ENCODE results near the gene PREX1.

Gene PREX1

DNA sequence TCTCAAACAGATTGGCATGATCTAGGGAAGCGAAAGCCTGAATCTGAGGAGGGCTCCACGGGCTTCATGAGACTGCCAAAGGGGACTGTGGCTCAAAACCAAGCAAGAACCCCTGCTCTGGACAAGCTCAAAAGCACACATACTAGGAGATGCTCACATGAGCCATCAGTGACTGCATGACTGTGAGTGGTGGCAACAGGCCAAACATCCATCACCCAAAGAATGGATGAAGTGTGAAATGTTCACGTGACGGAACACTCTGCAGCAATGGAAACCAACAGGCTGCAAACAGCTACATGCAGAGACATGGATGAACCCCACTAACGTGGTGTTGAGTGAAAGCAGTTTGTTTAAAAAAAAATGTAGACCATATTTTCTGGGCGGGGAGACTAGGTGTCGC, 136.3 kb downstream of the PREX1 start:
- Histone ChIP-seq H3K4me3 (ENCODE audit: low read length) (no peak overlapping the region), H3K27ac (ENCODE audit: low read length) (no peak overlapping the region), H3K27me3 (ENCODE audit: insufficient read depth, low read length) (no peaks in the 10 kb centered on the region), H3K36me3 (ENCODE audit: insufficient read depth, low read depth, low read length) (no peaks in the 10 kb centered on the region), H3K9me3 (ENCODE audit: insufficient read depth, low read depth, low read length) (no peaks in the 10 kb centered on the region), H3K9ac (ENCODE audit: low read depth, low read length) (no peak overlapping the region), H3K4me1 (ENCODE audit: insufficient read depth, low read length) (no peaks in the 10 kb centered on the region)

GRCh38 chr20:48690888-48691287, 136.9 kb downstream of the PREX1 start:
- H3K27me3 ChIP-seq (ENCODE audit: insufficient read depth, low read length): no peaks in the 10 kb centered on the region
- H3K4me1 ChIP-seq (ENCODE audit: insufficient read depth, low read length): no peaks in the 10 kb centered on the region
- H3K27ac ChIP-seq (ENCODE audit: low read length): no peak overlapping the region
- H3K9me3 ChIP-seq (ENCODE audit: insufficient read depth, low read depth, low read length): no peaks in the 10 kb centered on the region
- H3K9ac ChIP-seq (ENCODE audit: low read depth, low read length): no peak overlapping the region
- no peaks in the 10 kb centered on the region for H3K36me3 ChIP-seq (ENCODE audit: insufficient read depth, low read depth, low read length)
- H3K4me3 ChIP-seq (ENCODE audit: low read length): no peak overlapping the region

DNA sequence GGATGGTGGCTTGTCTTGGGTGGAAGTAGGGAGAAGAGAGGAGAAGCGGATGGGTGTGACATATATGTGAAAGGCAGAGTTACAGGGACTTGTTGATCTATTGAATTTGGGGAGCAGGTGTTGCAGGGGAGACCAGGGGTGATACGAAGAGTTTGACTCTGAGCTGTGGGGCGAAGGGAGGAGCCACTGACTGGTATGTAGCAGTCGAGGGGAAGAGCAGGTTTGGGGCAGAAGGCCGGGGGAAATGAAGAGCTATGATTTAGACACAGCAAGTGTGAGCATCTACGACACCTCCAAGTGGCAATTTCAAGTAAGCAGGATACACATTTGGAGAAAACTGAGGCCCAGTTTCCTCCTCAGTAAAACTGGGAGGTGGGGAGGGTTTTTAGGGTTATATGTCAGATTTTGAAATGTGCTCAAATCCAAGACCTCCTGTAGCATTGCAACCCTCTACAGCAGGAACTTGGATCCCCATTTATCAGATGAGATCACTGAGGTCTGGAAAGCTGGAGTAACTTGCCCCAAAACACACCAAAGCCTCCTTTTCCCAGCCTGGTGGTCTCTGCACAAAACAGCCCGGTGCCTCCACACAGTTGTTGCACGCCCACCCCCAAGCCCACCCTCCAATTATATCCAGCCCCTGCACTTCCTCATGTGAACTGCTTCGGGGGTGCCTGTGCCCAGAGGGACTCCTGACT, 137.8 kb downstream of the PREX1 start:
- no peak overlapping the region for H3K9ac ChIP-seq (ENCODE audit: low read depth, low read length)
- no peaks in the 10 kb centered on the region for H3K36me3 ChIP-seq (ENCODE audit: insufficient read depth, low read depth, low read length)
- no peak overlapping the region for H3K4me3 ChIP-seq (ENCODE audit: low read length)

DNA sequence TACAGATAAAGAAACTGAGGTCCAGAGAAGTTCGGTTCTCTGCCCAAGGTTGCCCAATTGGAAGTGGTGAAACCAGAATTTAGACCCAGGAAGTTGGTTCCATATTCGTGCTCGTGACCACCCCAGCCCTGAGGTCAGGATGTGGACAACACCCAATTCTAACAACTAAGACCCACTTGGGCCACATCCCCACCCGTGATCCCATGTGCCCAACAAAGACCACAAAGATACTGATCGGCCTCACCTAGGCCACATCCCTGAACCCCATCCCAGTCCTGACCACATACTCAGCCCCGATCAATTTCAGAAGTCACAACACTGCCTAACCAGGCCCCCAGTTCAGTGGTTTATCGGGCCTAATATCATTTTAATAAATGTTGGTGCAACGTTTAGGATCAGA, 138.4 kb downstream of the PREX1 start:
- Histone ChIP-seq H3K9me3 (ENCODE audit: insufficient read depth, low read depth, low read length) (no peaks in the 10 kb centered on the region), H3K27ac (ENCODE audit: low read length) (no peak overlapping the region), H3K36me3 (ENCODE audit: insufficient read depth, low read depth, low read length) (no peaks in the 10 kb centered on the region), H3K27me3 (ENCODE audit: insufficient read depth, low read length) (no peaks in the 10 kb centered on the region), H3K4me1 (ENCODE audit: insufficient read depth, low read length) (no peaks in the 10 kb centered on the region), H3K9ac (ENCODE audit: low read depth, low read length) (no peak overlapping the region), H3K4me3 (ENCODE audit: low read length) (no peak overlapping the region)

More for the DNA sequence above, 137.8 kb downstream of the PREX1 start:
- no peak overlapping the region for H3K27ac ChIP-seq (ENCODE audit: low read length)
- H3K4me1 ChIP-seq (ENCODE audit: insufficient read depth, low read length): no peaks in the 10 kb centered on the region
- no peaks in the 10 kb centered on the region for H3K27me3 ChIP-seq (ENCODE audit: insufficient read depth, low read length)
- no peaks in the 10 kb centered on the region for H3K9me3 ChIP-seq (ENCODE audit: insufficient read depth, low read depth, low read length)

GRCh38 chr20:48688579-48688978, 139.2 kb downstream of the PREX1 start:
- Histone ChIP-seq H3K9ac (ENCODE audit: low read depth, low read length) (no peak overlapping the region), H3K27ac (ENCODE audit: low read length) (no peak overlapping the region), H3K27me3 (ENCODE audit: insufficient read depth, low read length) (no peaks in the 10 kb centered on the region), H3K4me3 (ENCODE audit: low read length) (no peak overlapping the region), H3K9me3 (ENCODE audit: insufficient read depth, low read depth, low read length) (no peaks in the 10 kb centered on the region), H3K36me3 (ENCODE audit: insufficient read depth, low read depth, low read length) (no peaks in the 10 kb centered on the region), H3K4me1 (ENCODE audit: insufficient read depth, low read length) (peaks cover under 1% of the 10 kb centered on the region; the same call in 1 of the 2 replicates)

DNA sequence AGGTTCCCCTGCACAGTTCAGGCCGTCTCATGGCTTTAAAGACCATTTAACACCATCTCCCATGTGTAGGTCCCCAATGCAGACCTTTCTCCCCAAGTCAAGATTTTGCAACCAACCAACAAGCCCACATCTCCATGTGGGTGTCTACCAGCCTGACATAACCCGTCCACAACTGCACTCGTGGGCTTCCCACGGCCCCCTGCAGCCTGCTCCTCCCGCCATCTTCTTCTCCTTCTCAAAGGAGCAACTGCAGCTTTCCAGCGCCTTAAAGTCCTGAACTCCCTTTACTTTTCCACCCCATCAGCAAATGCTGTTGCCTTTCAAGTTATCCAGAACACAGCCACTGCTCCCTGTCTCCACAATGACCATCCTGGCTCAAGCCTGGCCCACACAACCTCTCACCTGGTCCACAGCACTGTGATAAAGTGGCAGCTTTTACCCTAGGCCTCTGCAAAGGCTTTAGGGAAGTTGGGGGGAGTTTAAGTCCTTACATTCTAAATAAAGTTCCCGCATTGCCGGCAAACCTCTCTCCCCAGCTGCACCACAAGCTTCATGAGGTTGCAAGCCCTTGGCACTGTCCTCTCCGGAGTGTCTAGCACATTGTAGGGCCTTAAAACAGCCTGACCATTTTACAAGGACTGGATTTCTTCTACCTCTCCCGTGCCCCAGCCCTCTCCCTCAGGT, 140.5 kb downstream of the PREX1 start:
- Histone ChIP-seq H3K4me1 (ENCODE audit: insufficient read depth, low read length) (peaks cover 10% of the 10 kb centered on the region; the same call in 1 of the 2 replicates), H3K27ac (ENCODE audit: low read length) (no peak overlapping the region)

DNA sequence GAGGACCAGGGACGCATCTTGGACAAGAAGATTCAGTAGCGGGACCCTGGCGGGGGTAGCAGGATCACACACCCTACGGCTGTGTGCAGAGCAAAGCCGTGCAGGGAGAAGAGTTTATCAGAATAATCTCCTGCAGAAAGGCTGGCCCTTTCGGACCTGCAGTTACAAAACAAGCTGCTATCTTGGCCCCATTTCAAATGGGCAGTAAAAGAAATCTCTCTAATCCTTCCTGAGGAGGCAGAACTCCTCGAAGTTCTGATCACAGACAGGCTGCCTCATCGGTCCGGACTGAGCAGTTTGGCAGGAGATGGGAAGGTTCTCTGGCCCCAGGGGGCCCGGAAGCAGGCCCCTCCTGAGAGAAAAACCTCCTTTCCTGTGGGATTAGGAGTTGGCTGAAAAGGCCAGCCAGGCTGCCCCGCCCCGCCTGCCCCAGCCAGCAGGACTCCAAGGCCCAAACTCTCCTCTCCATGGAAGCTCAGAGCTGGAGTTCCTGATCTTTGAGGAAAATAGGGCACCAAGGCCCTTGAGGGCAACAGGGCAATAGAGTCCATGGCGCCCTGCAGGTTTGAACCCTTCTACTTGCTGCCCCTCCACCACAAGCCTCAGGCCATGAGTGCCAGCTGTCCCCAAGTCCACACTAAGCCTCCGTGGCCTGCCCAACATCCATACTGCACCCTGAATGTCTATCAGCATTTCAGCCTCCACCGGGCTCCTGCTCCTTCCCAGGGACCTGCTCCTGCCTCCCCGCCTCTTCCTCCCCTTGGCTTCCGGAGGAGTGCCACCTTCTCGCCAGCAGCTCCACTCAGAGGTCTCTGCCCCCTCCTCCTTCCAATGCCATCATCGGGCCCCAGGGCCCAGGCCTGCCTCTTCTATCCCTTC, 141.3 kb downstream of the PREX1 start:
- no peaks in the 10 kb centered on the region for H3K27me3 ChIP-seq (ENCODE audit: insufficient read depth, low read length)
- H3K4me1 ChIP-seq (ENCODE audit: insufficient read depth, low read length): peaks cover 11% of the 10 kb centered on the region; the same call in 1 of the 2 replicates
- H3K27ac ChIP-seq (ENCODE audit: low read length): no peak overlapping the region
- H3K9ac ChIP-seq (ENCODE audit: low read depth, low read length): no peak overlapping the region
- H3K9me3 ChIP-seq (ENCODE audit: insufficient read depth, low read depth, low read length): no peaks in the 10 kb centered on the region
- H3K4me3 ChIP-seq (ENCODE audit: low read length): no peak overlapping the region
- no peaks in the 10 kb centered on the region for H3K36me3 ChIP-seq (ENCODE audit: insufficient read depth, low read depth, low read length)

More for the DNA sequence above, 140.5 kb downstream of the PREX1 start:
- Histone ChIP-seq H3K27me3 (ENCODE audit: insufficient read depth, low read length) (no peaks in the 10 kb centered on the region), H3K4me3 (ENCODE audit: low read length) (no peak overlapping the region), H3K9me3 (ENCODE audit: insufficient read depth, low read depth, low read length) (no peaks in the 10 kb centered on the region), H3K36me3 (ENCODE audit: insufficient read depth, low read depth, low read length) (no peaks in the 10 kb centered on the region), H3K9ac (ENCODE audit: low read depth, low read length) (no peak overlapping the region)

DNA sequence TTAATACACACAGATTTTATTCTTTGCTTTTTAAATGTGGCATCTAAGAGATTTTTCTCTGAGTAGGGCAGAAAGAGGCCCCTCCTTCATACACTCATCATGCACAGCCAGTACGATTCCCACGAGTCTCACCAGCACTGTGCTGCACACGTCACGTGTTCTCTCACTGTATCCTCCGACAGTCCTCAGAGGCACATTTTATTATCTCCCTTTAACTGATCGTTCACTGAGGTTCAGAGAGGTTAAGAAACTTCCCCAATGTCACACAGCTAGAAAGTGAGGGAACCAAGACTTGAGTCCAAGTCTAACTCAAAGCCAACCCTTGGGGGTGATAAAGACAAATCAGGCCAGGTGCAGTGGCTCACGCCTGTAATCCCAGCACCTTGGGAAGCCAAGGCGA, 142.5 kb downstream of the PREX1 start:
- peaks cover 11% of the 10 kb centered on the region; the same call in 1 of the 2 replicates for H3K4me1 ChIP-seq (ENCODE audit: insufficient read depth, low read length)

GRCh38 chr20:48684501-48685041, 143.2 kb downstream of the PREX1 start:
- Histone ChIP-seq H3K4me1 (ENCODE audit: insufficient read depth, low read length) (peaks cover 11% of the 10 kb centered on the region; the same call in 1 of the 2 replicates), H3K27ac (ENCODE audit: low read length) (no peak overlapping the region), H3K36me3 (ENCODE audit: insufficient read depth, low read depth, low read length) (no peaks in the 10 kb centered on the region), H3K9me3 (ENCODE audit: insufficient read depth, low read depth, low read length) (no peaks in the 10 kb centered on the region), H3K9ac (ENCODE audit: low read depth, low read length) (no peak overlapping the region), H3K4me3 (ENCODE audit: low read length) (no peak overlapping the region), H3K27me3 (ENCODE audit: insufficient read depth, low read length) (no peaks in the 10 kb centered on the region)

More for the DNA sequence above, 142.5 kb downstream of the PREX1 start:
- H3K9ac ChIP-seq (ENCODE audit: low read depth, low read length): no peak overlapping the region
- H3K27me3 ChIP-seq (ENCODE audit: insufficient read depth, low read length): no peaks in the 10 kb centered on the region
- H3K4me3 ChIP-seq (ENCODE audit: low read length): no peak overlapping the region
- H3K27ac ChIP-seq (ENCODE audit: low read length): no peak overlapping the region
- H3K36me3 ChIP-seq (ENCODE audit: insufficient read depth, low read depth, low read length): no peaks in the 10 kb centered on the region
- no peaks in the 10 kb centered on the region for H3K9me3 ChIP-seq (ENCODE audit: insufficient read depth, low read depth, low read length)

DNA sequence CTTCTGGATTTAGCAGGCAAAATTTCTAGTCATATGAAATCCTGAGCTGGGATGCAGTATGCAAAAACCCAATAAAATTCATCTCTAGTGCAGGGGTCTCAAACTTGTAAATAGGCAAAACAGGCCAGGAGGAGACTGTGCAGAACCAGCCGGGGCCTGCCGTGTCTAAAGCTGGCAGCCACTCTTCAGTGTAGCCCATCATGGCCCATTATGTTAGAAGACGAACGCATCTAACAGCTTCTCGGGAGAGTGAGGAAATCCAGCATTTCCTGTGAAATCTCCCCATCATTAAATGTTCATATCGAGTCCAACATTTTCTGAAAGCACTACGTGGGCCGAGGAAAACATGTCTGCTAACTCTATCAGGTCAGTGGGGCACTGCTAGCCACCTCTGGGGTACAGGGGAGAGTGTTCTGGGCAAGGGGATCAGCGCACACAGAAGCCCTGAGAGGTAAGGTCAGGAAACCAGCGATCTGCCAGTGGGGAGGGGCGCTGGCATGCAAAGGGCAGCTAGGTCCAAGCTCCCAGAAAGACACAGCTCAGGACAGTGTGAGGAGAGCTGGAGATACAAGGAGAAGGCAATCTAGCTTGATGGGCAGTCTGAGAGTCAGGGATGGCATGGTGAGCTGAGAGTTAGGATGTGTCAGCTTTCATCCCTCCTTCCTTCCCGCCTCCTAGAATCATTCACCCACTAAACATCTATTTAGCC, 144.2 kb downstream of the PREX1 start:
- H3K9ac ChIP-seq (ENCODE audit: low read depth, low read length): peak overlapping the region; percentile 45
- no peak overlapping the region for H3K4me3 ChIP-seq (ENCODE audit: low read length)
- H3K27me3 ChIP-seq (ENCODE audit: insufficient read depth, low read length): no peaks in the 10 kb centered on the region
- peak overlapping the region; percentile 37 for H3K27ac ChIP-seq (ENCODE audit: low read length)
- H3K9me3 ChIP-seq (ENCODE audit: insufficient read depth, low read depth, low read length): no peaks in the 10 kb centered on the region
- no peaks in the 10 kb centered on the region for H3K36me3 ChIP-seq (ENCODE audit: insufficient read depth, low read depth, low read length)
- H3K4me1 ChIP-seq (ENCODE audit: insufficient read depth, low read length): peaks cover 11% of the 10 kb centered on the region; the same call in 1 of the 2 replicates
